ENCODE results near the gene ACADSB.

DNA sequence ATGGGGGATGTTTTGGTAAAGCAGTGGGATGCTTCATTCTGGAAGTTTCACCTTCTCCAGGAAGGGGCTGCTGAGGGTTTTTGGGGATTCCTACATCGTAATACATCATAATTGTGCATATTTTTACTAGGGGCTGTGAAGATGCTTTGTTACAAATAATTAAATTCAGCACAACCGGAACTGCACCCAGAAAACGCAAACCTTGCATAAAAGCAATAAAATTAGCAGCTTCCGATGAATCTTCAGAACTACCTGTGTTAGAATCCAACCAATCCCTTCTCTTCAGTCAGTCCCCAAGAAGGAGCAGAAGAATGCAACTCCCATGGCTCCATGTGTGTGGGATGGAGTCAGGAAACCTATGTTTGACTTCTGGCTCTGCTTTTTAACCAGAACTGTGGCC is 78.5 kb downstream of the ACADSB start:
- no peak for TF ChIP-seq CTCF (IDR thresholded peaks at IDR 0.05)
- no peak for TF ChIP-seq POLR2AphosphoS5 (IDR thresholded peaks at IDR 0.05)
- no peak for TF ChIP-seq POLR2A (IDR thresholded peaks at IDR 0.05)

Data from breast epithelium (tissue), 3 donors.